Loucy (cell line): ENCODE measurements around the gene RDM1.

Experiments
- H2AFZ ChIP-seq: fragments of 200-600 bp; sonication (generic); 2 replicates; pipeline ENCODE4 v1.6.0; 2016; ENCODE audit warnings: antibody characterized with exemption, mild to moderate bottlenecking, low read length, moderate library complexity
- H3F3A ChIP-seq: fragments of 200-600 bp; 2 replicates; pipeline ENCODE4 v1.6.0; 2016; ENCODE audit warnings: antibody characterized with exemption, low read depth, mild to moderate bottlenecking
- H3K27me3 ChIP-seq: fragments of 200-600 bp; sonication (generic); 2 replicates; pipeline ENCODE4 v1.6.1; 2014; ENCODE audit warnings: low read length, mild to moderate bottlenecking; ENCODE audit not compliant: insufficient read depth, poor library complexity, severe bottlenecking
- H3K36me3 ChIP-seq: fragments of 200-600 bp; sonication (generic); 2 replicates; pipeline ENCODE4 v1.6.1; 2016; ENCODE audit warnings: low read length; ENCODE audit not compliant: insufficient read depth
- H3K4me1 ChIP-seq: fragments of 200-600 bp; sonication (generic); 2 replicates; pipeline ENCODE4 v1.5.1; 2014; ENCODE audit warnings: low read length, mild to moderate bottlenecking; ENCODE audit not compliant: insufficient read depth, poor library complexity, severe bottlenecking
- H3K4me2 ChIP-seq: fragments of 200-600 bp; sonication (generic); 2 replicates; pipeline ENCODE4 v1.6.0; 2014; ENCODE audit warnings: antibody characterized with exemption, low read length, low read depth, mild to moderate bottlenecking; ENCODE audit not compliant: poor library complexity, severe bottlenecking
- H3K4me3 ChIP-seq: fragments of 200-600 bp; sonication (generic); 2 replicates; pipeline ENCODE4 v1.5.1; 2014; ENCODE audit warnings: low read length, mild to moderate bottlenecking, mixed read lengths; ENCODE audit not compliant: poor library complexity, severe bottlenecking
- H3K79me2 ChIP-seq: fragments of 200-600 bp; sonication (generic); 2 replicates; pipeline ENCODE4 v1.6.1; 2014; ENCODE audit warnings: low read length; ENCODE audit not compliant: insufficient read depth
- H3K9ac ChIP-seq: fragments of 200-600 bp; sonication (generic); 2 replicates; pipeline ENCODE4 v1.6.0; 2014; ENCODE audit warnings: mild to moderate bottlenecking, low read depth, low read length, moderate library complexity; ENCODE audit not compliant: poor library complexity, severe bottlenecking
- H3K9me2 ChIP-seq: fragments of 200-600 bp; sonication (generic); replicated peaks from 2 replicates; pipeline ENCODE4 v1.6.1; 2016; ENCODE audit warnings: low read depth, low read length, mixed read lengths
- H3K9me3 ChIP-seq: fragments of 200-600 bp; sonication (generic); 2 replicates; pipeline ENCODE4 v1.6.1; 2014; ENCODE audit warnings: mild to moderate bottlenecking, antibody characterized with exemption, low read length, low read depth; ENCODE audit not compliant: insufficient read depth
- H4K20me1 ChIP-seq: fragments of 200-600 bp; sonication (generic); 2 replicates; pipeline ENCODE4 v1.6.0; 2014; ENCODE audit warnings: antibody characterized with exemption, low read length, mild to moderate bottlenecking; ENCODE audit not compliant: insufficient read depth, poor library complexity, severe bottlenecking
- CTCF ChIP-seq: fragments of 200-600 bp; sonication (generic); conservative IDR thresholded peaks from 2 replicates; pipeline ENCODE4 v1.5.1; 2014; ENCODE audit warnings: mild to moderate bottlenecking, antibody characterized with exemption, low read length
- EZH2phosphoT487 ChIP-seq: fragments of 200-600 bp; IDR thresholded peaks from 2 replicates; pipeline ENCODE4 v1.6.1; 2018; ENCODE audit warnings: antibody characterized with exemption, mild to moderate bottlenecking, moderate library complexity, borderline replicate concordance

Gene RDM1

GRCh38 chr17:35875800-35876139 lies 54.8 kb downstream of the RDM1 start:
- H3K9me3 ChIP-seq: no peaks in the 10 kb centered on the region
- no peak overlapping the region for H3K4me3 ChIP-seq
- H2AFZ ChIP-seq: peak overlapping the region; percentile 91
- H4K20me1 ChIP-seq: no peaks in the 10 kb centered on the region
- H3K27me3 ChIP-seq: no peaks in the 10 kb centered on the region
- no peaks in the 10 kb centered on the region for H3K79me2 ChIP-seq
- H3K9me2 ChIP-seq: no peaks in the 10 kb centered on the region
- no peak overlapping the region for H3K9ac ChIP-seq
- H3F3A ChIP-seq: no peaks in the 10 kb centered on the region
- H3K4me1 ChIP-seq: peaks cover 14% of the 10 kb centered on the region
- peak overlapping the region; percentile 30 for H3K4me2 ChIP-seq
- TF ChIP-seq CTCF (no peak), EZH2phosphoT487 (no peak)
- H3K36me3 ChIP-seq: no peaks in the 10 kb centered on the region

DNA sequence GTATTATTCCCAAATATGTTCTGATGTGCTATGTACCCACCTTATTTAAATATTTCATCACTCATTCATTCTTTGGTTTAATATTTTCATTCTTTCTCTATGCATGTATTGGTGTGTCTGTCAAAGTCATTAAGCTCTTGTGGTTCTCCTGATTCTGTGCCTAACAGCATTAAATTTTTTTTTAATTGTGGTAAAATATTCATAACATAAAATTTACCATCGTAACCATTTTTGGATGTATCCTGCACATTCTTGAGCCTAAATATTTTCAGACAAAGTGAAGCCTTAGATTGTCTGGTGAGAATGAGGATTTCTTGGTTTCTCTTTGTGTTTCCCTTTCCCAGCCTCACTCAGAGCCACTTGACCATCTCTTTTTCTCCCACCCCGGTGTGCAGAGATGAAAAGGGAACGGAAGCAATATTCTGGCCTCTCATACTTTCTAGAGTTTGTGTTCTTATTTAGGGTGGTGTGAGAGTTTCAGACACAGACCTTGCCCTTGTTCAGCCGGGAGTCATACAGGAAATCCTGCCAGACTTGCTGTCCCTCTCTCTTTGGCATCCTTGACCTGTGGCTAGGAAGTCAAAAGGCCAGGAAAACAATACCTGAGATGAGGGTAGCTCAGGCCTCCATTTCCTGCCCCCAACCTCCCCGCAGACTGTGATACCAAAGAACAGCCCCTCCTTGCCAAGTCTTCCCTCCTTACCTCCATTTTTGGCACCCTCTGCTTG lies 55.3 kb downstream of the RDM1 start:
- no peaks in the 10 kb centered on the region for H3K27me3 ChIP-seq
- TF ChIP-seq CTCF (no peak), EZH2phosphoT487 (no peak)

GRCh38 chr17:35872196-35872980 lies 58.2 kb downstream of the RDM1 start:
- Histone ChIP-seq H3K9ac (no peak overlapping the region), H3K79me2 (no peaks in the 10 kb centered on the region), H3K4me1 (peaks cover 14% of the 10 kb centered on the region), H3K27me3 (no peaks in the 10 kb centered on the region), H3K4me3 (no peak overlapping the region), H3K4me2 (no peak overlapping the region), H3K9me2 (no peaks in the 10 kb centered on the region), H4K20me1 (no peaks in the 10 kb centered on the region), H3F3A (no peaks in the 10 kb centered on the region), H3K9me3 (no peaks in the 10 kb centered on the region), H3K36me3 (no peaks in the 10 kb centered on the region), H2AFZ (no peak overlapping the region)
- TF ChIP-seq CTCF (no peak), EZH2phosphoT487 (no peak)

More for the DNA sequence above, 55.3 kb downstream of the RDM1 start:
- Histone ChIP-seq H3K36me3 (no peaks in the 10 kb centered on the region), H3K9me2 (no peaks in the 10 kb centered on the region), H3K9ac (no peak overlapping the region), H3F3A (no peaks in the 10 kb centered on the region), H3K9me3 (no peaks in the 10 kb centered on the region), H3K79me2 (no peaks in the 10 kb centered on the region), H3K4me1 (peaks cover 14% of the 10 kb centered on the region), H3K4me2 (peak overlapping the region; percentile 30), H2AFZ (peak overlapping the region; percentile 91), H3K4me3 (no peak overlapping the region), H4K20me1 (no peaks in the 10 kb centered on the region)
